ENCODE results near the gene EEF2K.
"Not testable (repeated sequence)": the region's sequence is repeated elsewhere in the genome, so short reads cannot be mapped to it uniquely, and the experiment has no call there.

The EEF2K gene

DNA sequence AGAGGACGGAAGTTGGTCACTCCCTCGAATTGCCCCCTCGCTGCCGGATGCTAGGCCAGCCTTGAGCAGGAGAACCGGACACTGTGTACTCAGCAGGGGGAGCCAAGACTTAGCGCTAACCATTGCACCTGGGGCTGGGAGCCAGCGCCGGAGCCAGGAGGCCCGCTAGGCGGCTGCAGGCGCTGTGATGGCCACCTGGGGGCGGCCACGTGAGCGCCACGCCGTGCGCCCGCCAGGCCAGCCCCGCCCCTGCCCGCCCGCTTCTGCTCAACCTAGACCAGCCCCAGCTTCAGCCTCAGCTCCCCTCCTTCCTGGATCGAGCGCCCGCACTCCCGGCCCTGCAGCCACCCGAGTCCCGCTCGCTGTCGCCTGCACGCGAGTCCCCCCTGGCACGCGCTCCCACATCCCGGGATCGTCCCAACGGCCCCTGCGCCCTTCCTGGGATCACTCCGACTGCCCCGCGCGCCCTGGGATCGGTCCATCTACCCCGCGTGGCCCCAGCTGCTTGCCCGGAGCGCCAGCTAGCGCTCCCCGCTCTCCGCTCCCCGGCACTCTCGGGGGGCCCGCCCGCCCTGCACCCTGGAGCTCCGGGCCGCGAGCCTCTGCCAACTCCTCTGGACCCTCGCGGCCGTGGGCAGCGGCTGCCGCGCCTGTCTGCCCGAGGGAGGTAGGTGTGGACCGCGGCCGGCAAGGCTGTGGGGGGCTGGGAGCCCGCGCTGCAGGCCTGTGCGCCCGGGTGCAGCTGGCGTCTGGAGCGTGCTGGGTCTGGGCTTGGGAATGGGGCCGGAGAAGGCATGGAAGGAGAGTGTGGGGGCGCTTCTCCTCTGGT, at the start of gene EEF2K:
TSS of gene EEF2K (plus strand) at position 266 of the 829 bp plus-strand sequence. CDS start 19,452 bp downstream, outside the sequence.
- peak; percentile 94 for DNase-seq

DNA sequence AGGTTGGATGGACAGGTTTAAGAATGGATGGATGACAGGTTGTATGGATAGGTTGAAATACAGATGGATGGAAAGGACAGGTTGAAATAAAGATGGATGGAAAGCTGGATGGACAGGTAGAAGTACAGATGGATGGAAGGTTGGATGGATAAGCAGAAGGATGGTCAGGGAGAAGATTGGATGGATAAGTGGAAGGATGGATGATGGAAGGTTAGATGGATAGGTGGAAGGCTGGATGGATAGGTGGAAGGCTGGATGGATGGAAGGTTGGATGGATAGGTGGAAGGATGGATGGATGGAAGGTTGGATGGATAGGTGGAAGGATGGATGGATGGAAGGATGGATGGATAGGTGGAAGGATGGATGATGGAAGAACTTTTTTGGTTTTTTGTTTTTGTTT, 44.7 kb upstream of the EEF2K start:
- no peak for DNase-seq

DNA sequence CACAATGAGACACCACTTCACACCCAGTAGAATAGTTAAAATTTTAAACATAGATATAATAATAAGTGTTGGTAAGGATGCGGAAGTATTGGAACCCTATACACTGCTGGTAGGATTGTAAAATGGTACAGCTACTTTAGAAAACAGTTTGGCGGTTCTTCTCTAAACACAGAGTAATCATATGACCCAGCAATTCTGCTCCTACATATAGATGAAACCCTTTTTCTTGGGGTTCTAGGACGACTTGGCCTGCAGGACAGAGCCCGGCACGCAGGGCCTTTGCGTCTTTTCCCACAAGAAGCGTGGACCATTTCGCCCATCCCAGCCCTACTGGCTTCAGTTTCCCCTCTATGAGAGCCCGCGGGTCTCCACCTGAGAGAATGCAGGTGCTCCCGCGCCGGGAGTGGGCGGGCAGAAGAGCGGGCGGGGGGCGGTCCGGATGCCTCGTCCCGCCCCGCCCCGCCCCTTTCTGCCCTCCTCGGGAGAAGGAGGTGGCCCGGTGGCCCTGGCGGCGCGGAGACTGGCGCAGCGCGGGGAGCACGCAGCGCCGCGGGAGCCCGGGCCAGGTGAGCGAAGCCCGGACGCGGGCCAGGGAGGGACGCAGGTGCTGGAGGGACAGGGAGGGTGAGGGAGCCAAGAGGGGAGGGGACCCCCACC, 44.0 kb upstream of the EEF2K start, which contains the start of gene SDR42E2:
TSS of gene SDR42E2 (plus strand) at position 508 of the 657 bp plus-strand sequence. CDS start 3,077 bp downstream, outside the sequence.
- no peak for DNase-seq

DNA sequence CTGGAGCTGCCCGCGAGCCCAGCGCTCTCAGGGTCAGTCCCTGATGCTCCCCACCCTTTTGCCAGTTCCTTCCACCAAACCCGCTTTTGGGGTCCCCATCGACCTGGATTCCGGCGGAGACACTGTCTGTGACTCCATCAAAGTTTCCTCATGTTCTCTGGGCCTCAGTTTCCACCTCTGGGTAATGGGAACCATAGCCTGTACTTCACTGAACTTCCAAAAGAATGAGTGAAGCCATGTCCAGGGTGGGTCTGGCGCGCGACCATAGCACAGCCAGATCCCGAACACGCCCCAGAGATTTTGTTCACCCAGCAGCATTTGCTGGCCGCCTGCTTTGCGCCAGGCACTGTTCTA, 43.4 kb upstream of the EEF2K start:
- no peak for DNase-seq

DNA sequence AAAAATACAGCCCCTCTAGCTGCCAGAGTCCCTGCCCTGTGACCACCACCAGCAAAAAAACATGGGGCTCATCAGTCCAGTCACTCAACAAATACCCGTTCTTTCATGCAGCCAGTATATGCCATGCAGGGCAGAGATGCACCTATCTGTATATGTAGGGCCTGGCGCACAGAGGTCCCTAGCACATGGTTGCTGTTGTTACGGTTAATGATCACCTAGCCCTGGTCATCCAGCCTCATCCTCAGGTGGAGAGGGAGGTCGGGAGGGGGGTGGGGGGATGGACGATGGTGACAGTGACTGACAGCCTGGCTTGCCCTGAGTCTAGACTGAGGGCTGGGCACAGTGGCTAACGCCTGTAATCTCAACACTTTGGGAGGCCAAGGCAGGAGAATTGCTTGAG, 42.3 kb upstream of the EEF2K start:
- DNase-seq = no peak

DNA sequence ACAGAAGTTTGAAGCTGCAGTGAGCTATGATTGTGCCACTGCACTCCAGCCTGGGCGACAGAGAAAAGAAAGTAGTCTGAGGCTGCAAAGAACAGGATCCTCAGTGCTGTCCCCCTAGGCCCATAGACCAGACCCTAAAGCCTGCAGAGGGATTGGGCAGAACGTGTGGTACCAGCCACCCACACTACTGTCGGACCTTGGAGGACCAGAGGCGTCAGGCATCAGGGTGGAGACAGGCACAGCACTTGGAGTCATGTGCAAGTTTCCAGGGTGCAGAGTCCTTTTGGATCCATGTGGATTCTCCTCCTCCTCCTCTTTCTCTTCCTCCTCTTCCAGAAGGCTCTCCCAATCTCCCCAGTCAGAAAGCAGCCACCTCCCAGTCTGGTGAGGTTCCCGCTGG, 41.6 kb upstream of the EEF2K start:
- no peak for DNase-seq

DNA sequence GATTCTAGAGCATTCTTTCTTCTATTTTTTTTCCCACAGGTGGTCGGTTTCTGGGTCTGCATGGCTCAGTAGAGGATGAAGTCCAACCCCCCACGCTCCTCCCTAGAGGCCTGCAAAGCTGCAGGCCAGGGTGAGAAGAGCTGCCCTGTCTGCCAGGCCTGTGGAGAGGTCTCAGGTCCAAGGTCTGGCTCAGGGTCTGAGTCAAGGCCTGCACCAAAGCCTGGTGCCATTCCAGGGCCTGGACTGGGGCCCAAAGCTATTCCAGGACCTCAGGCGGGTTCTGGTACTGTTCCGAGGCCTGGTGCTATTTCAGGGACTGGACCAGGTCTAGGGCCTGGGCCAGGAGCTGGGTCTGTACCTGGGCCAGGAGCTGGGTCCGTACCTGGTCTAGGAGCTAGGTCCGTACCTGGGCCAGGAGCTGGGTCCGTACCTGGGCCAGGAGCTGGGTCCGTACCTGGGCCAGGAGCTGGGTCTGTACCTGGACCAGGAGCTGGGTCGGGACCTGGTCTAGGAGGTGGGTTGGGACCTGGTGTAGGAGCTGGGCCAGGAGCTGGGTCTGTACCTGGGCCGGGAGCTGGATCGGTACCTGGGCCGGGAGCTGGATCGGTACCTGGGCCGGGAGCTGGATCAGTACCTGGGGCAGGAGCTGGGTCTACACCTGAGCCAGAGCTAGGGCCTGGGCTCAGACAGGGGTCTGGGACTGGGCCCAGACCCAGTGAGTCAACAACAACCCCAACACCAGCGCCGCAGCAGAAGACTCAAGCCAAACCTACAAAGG, 40.4 kb upstream of the EEF2K start:
- no peak for DNase-seq

DNA sequence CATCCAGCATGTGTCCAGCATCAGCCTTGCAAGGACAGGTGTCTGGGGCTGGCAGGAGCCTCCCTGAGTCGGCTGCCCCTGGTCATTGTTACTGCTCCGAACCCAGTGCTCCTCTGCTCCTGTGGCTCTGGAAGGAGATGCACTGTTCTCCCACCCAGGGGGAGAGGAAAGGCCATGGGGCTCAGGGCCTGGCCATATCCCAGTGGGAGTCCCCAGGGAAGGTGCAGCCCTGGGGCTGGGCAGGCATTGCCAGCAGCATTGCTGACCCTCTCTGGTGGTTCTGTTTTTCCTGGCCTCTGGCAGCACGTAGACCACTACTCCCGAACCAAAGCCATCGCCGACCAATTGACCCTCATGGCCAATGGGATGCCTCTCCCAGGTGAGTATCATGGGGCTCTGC, 34.1 kb upstream of the EEF2K start:
- no peak for DNase-seq

DNA sequence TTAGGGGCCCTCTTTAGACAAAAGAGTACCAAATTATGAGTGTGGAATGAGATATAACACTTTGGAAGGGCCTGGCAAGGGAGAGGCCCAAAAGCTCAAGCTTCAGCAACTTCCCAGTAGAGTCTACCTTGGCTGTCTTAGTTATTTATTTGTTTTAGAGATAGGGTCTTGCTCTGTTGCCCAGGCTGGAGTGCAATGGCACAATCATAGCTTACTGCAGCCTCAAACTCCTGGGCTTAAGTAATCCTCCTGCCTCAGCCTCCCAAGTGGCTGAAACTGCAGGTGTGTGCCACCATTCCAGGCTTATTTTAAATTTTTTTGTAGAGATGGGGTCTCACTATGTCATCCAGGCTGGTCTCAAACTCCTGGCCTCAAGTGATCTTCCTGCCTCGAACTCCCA, 33.4 kb upstream of the EEF2K start:
- not testable (repeated sequence) for DNase-seq

DNA sequence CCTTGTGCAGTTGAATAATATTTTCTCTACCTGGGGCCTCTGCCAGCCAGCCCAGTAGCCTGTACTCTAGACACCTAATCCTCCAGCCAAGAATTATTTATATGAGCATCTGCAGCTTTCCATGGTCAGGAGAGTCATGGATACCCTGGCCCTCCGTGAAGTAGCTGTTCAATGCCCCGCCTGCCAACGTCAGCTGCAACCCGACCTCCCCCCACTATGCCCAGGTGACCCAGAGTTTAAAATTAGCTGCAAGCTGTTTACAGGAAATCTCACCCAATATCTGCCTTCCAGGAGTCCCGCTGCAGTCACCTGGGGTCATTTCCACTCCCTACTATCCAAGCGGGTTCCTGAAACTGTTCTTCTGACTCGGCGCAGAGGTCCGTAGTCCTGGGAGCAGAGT, 31.4 kb upstream of the EEF2K start:
- DNase-seq = no peak

DNA sequence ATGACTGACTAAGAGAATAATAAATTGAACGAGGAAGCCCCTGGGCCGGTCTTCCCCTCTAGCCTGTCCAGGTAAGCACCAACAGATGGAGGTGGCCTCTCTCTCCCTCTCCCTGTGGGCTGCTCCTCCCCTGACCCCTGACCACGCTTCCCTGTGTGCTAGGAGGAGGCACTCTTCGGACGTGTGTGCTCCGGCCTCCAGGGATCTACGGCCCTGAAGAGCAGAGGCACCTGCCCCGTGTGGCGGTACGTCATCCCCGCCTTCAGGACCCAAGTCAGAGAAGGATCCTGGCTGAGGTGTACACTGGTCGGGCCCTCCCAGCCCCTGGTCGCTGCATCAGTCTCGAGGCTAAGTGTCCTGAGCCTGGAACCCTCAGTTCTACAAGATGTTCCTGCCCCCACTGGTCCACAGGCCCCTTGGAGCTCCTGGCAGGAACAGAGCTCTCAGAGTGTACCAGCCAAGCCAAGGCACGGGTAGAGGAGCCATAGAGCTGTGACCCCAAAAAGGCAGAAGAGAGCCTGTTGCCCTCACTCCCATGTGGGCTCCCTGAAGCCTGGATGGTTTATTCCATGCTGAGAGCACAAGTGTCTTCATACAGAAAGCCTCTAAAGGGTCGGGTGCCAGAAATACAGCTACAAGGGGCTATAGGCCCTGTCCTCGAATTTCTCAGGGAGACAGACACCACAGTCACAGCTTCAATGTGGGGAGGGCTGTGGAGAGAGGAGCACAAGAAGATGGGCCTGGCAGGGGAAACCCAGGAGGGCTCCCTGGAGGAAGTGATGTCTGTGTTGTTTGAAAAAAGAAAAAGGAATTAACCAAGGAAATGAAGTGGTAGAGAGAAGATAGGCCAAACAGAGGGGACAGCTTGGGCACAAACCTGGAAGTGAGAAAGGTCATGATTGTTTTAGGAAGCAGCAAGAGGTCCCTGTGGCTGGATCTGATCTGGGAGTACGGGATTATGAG, 27.8 kb upstream of the EEF2K start:
- no peak for DNase-seq

DNA sequence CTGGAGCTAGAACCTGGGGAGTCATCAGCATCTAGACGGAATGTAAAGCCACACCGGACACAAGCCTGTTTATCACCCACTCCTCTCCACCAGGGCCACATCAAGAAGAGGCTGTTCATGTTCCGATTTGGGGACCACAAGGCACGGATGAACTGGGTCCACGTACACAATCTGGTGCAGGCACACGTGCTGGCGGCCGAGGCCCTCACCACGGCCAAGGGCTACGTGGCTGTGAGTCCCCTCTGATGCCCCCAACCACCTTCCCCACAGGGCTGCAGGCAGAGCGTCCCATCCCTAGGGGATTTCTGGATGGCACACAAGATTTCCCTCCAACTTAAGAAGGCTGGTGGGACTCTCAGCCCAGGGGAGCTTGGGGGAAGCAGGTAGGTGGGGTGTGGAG, 24.7 kb upstream of the EEF2K start:
- no peak for DNase-seq

DNA sequence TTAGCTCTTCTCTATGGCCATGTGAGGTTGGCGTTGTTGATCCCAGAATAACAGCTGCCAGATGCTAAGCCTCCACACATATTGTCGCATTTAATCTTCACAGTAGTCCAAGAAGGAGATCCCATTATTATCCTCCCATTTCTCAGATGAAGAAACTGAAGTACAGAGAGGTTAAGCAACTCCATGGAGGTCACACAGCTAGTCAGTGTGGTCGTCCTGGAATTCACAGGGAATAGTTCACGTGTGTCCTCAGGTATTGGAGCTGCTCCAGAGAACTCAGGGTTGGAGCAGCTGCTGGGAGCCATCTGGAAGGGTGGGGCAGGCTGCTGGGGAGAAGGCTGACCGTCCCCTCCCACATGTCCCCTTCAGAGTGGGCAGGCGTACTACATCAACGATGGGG, 24.2 kb upstream of the EEF2K start:
- DNase-seq = no peak

DNA sequence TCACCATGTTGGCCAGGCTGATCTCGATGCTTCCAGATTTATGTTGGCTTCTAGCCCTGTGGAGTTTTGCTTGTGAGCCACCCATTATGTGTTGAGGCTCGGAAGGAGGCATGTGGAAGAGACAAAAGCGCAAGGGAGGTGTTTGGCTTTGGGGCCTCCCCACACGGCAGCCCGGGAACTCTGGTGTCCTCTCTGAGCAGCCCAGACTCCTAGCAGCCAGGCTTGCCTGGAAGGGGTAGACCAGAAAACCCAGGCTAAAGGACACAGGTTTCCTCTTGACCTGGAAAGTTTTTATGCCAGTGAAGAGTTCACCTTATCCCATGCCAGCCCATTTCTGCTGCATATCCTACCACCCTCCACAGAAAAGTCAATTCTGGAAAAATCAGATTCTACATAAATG, 22.7 kb upstream of the EEF2K start:
- DNase-seq = no peak

DNA sequence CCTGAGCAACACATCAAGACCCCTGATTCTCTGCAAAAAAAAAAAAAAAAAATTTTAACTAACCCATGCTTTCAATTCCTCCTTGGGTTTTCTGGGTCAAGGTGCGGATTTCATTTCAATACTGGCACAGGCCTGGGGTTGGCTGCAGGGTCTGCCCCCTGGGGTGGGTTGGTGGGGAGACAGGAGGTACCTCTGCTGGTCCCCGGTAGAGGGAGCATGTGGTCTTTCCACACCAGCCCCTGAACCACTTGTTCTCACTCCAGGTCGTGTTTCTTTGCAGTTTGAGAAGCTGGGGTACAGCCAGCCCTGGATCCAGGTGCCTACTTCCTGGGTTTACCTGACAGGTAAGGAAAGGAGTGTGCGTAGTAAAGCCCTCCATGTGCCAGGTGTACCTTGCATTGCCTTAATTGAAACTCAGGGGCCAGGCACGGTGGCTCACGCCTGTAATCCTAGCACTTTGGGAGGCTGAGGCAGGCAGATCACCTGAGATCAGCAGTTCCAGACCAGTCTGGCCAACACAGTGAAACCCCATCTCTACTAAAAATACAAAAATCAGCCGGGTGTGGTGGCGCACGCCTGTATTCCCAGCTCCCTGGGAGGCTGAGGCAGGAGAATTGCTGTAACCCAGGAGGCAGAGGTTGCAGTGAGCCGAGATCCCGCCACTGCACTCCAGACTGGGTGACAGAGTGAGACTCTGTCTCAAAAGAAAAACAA, 22.0 kb upstream of the EEF2K start:
- DNase-seq = no peak

DNA sequence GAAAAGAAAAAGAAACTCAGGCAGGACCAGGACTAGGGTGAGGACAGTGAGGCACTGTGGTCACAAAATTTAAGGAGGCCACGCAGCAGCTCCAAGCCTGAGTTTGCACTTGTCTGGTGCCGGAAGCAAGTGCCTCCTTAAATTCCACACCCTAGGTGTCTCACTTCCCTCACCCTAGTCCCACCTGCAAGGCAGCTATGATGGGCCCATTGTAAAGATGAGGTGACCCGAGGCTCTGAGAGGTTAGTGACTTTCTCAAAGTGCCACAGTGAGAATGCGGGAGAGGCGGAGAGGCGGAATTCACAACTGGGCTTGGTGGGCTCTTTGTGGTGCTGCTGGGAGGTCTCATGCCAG, 21.5 kb upstream of the EEF2K start:
- no peak for DNase-seq

DNA sequence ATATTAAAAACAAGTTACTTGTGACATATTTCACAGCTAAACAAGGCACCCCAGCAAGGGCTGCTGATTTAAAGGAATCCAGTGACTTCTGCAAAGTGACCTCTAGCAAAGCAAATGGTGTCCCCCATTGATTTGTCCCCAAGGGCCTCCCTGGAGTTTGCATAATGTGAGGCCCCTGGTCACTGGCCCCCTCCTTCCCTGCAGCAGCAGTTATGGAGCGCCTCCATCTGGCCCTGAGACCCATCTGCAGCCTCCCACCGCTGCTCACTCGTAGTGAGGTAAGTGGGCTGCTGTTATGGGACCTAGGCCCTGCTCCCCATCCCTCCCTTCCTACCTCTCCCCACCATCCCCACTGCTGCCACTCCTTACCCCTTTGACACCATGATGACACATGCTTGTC, 19.6 kb upstream of the EEF2K start:
- DNase-seq = no peak

DNA sequence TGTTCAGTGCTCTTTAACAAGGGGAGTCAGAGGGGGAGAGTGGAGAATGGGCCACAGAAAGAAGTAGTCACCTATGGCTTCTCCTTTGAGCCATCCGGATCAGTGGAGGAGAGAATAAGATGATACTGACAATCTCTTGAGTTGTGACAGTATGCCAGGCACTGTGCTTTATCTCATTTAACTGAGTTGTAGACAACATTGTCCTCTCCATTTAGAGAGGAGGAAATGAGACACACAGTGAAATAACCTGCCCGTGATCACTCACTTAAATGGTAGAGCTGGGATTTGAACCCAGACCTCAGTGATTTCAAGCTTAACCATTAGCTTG, 17.8 kb upstream of the EEF2K start:
- no peak for DNase-seq

DNA sequence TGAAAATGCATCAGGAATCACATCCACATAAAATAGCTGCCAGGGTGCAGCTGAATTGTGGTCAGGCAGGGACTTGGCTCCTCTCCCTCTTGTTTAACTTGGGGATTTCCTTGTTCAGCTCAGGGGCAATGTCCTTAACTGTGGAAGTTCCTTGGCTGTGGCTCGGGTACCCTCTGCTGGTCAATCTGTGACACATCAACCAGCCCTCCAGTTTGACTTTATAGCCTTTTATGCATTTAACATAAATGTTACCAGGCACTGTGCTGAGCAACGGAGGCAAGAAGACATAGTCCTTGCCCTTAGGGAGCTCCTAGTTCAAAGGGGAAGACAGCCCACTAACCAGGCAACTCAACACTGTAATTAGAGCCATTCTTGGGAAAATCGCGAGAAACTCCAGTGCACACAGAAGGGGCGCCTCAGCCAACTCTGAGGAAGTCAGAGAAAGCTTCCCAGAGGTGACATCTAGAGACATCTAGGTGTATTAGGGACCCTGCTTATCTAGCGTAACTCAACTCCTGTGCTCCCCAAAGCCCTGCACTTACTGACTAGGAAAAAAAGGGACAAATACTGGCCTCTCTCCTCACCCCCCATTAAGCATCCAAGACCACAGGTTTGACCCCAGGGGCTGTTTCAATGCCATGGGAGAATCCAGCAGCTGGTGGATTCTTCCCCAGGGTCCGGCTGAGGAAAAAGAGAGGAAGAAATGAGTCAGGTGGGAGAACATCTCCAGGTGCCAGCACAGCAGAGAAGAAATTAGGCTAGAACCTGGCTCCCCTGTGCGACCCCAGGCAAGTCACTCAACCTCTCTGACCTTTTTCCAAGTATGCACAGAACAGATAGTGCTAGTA, 17.3 kb upstream of the EEF2K start:
- peak; percentile 88 for DNase-seq

DNA sequence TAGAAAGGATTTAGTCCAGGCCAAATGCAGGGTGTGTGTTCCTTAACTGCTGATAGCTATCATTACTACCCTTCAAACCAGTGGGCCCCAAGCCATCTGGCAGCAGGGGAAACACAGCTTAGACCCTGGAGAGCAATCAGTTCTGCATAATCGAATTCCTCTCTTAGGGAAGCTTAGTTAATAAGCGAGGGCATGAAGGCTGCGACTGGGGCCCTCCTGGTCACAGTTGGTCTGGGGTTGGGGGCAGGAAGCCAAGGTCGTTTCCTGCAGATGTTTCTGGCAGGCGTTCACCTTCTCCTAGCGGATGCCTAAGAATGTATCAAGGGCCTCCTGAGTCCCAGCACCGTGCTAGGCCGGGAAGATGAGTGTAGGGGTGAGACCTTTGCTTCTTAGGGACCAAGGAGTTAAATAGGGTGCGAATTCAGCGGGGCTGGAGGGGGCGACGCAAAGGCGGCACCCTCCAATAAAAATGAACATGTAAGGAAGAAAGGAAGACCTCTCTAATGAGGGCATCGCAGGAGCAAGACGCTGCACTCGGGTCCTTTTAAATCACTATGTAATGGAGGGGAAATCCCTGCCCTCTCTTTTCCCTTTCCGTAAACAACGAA, 16.5 kb upstream of the EEF2K start:
- DNase-seq = peak; percentile 50
